GM19467 (cell line): ENCODE results near the gene GPR137C.

ENCODE experiments used
- ATAC-seq: cut with Tn5 transposase; IDR thresholded peaks from one replicate; pipeline ENCODE4 v1.9.1; 2021; ENCODE audit warnings: mild to moderate bottlenecking, moderate library complexity; ENCODE audit not compliant: unreplicated experiment

Gene GPR137C

DNA sequence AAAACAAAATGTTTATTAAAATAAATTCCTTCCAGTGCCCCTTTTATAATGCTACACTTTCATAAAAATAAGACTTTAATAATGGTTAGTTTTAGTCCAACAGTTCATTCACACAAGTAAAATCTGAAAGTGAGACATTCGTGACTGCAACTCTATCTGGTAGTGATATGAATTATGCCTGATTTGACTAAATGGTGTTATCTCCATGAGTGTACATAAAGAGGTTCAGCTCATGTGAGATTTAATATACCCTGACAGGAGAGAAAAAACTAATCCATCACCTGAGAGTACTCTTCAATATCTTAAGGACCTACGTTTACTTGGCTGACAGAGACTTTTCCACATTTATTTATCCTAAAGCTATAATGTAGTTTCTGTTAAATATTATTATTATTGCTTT lies 108.7 kb downstream of the GPR137C start:
- ATAC-seq, result no peak

- no peak for ATAC-seq
Measured at GRCh38 chr14:52663850-52664249, 111.2 kb downstream of the GPR137C start.

- ATAC-seq, result no peak
Measured at GRCh38 chr14:52678591-52678990, 126.0 kb downstream of the GPR137C start.

DNA sequence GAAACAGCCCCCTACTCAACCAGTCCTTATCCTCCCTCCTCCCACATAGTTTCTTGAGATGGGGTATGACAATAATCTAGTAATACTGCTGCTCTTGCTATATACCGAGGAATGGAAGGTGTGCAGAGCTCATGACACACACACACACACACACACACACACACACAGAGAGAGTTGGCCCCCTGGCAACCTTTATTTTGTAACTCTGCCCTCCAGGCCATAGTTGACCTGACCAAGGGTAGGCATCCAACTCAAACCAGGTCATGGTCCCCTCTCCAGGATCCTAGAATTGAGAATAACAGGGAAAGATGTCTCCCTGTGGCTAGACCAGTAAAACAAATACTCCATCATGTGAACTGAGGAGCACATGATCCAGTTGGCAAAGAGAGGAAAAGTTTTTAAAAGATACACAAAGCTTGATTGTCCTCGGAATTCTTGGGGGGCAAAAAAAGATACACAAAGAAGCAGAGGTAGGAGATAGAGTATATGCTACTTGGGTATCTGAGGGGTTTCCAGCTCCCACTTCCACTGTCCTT lies 131.4 kb downstream of the GPR137C start:
- no peak for ATAC-seq

DNA sequence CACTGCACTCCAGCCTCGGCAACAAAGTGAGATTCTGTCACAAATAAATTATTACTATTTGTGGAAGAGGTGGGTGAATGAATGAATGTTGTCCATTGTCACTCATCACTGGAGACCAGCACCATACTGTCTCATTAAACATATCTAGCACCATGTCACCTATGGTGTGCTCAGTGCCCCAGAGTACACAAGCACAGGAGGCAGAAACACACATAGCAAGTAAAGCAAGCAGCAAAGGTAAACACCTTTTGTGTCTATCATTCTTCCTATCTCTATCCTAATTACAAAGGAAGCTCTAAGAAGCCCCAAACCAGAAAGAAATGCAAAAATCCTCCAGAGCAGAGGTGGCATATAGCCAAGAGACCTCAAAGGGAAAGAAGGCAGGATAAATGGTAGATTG lies 133.5 kb downstream of the GPR137C start:
- no peak for ATAC-seq
